ENCODE measurements around the gene C7orf33. TPM values are rescaled to one million over a fixed set of nuclear protein-coding genes. Genes with fewer than 3 reads are reported as not detected.
A peak's percentile ranks its signal among the peaks of the same experiment; 100 is the strongest.
"Not testable (repeated sequence)": the region's sequence is repeated elsewhere in the genome, so short reads cannot be mapped to it uniquely, and the experiment has no call there.

The C7orf33 gene
- total and polyA plus RNA-seq, 7 experiments from 2014 or later: not detected

- intact Hi-C loops (cut with micrococcal nuclease): not testable (repeated sequence)
- peak in 2 of 9 donors; percentile 0 to 7 for DNase-seq
- peak overlapping the region in 7 of 10 donors; percentile 15 to 71 (median 61) for H3K4me3 Mint-ChIP-seq
Observed at GRCh38 chr7:148564275-148564951, 26.2 kb upstream of the C7orf33 start.

GRCh38 chr7:148566736-148567135 lies 23.8 kb upstream of the C7orf33 start:
- no peak overlapping the region for H3K27ac Mint-ChIP-seq
- no peaks in the 10 kb centered on the region for H3K9me3 ChIP-seq (ENCODE audit: control insufficient read depth in 2 of 3, low read length in 3 of 3)
- peaks cover 6 to 9% of the 10 kb centered on the region in 2 donors for H3K4me1 ChIP-seq (ENCODE audit: control insufficient read depth in 2 of 2, insufficient read depth in 2 of 2, low read length in 2 of 2)
- ChIA-PET POLR2A (no interaction called here), CTCF (interaction anchor here (1.4 kb wide), 1 partner anchor 8 kb away, joined by 3 read pairs; no protein-coding TSS in a partner anchor)
- no peak overlapping the region for H3K4me3 ChIP-seq (ENCODE audit: low read length)
- no peak overlapping the region for H3K4me3 Mint-ChIP-seq
- no peaks in the 10 kb centered on the region for H3K27me3 ChIP-seq (ENCODE audit: control insufficient read depth in 2 of 2, insufficient read depth in 2 of 2, low read length in 2 of 2)
- H3K27me3 Mint-ChIP-seq: peaks cover 0 to 10% (median 0%) of the 10 kb centered on the region in 5 donors
- H3K36me3 ChIP-seq (ENCODE audit: control insufficient read depth in 2 of 3, insufficient read depth in 3 of 3, low read length in 3 of 3): no peaks in the 10 kb centered on the region
- H3K36me3 Mint-ChIP-seq: peaks cover 0 to 7% (median 0%) of the 10 kb centered on the region in 5 donors
- peaks cover 0 to 30% (median 15%) of the 10 kb centered on the region in 7 donors for H3K4me1 Mint-ChIP-seq
- DNase-seq (no peak), ATAC-seq (no peak)
- peaks cover 0 to 8% (median 0%) of the 10 kb centered on the region in 11 donors for H3K9me3 Mint-ChIP-seq
- H3K27ac ChIP-seq (ENCODE audit: low read depth, low read length): no peak overlapping the region
- intact Hi-C loops (cut with micrococcal nuclease): no loop called here

More at GRCh38 chr7:148564275-148564951, 26.2 kb upstream of the C7orf33 start:
- not testable (repeated sequence) for ATAC-seq; H3K27ac ChIP-seq (ENCODE audit: low read depth, low read length); H3K27me3 ChIP-seq (ENCODE audit: control insufficient read depth in 2 of 2, insufficient read depth in 2 of 2, low read length in 2 of 2); H3K4me1 ChIP-seq (ENCODE audit: control insufficient read depth in 2 of 2, insufficient read depth in 2 of 2, low read length in 2 of 2); H3K36me3 ChIP-seq (ENCODE audit: control insufficient read depth in 2 of 3, insufficient read depth in 3 of 3, low read length in 3 of 3); H3K9me3 ChIP-seq (ENCODE audit: control insufficient read depth in 2 of 3, low read length in 3 of 3)
- peak overlapping the region; percentile 16 for H3K4me3 ChIP-seq (ENCODE audit: low read length)
- H3K27me3 Mint-ChIP-seq: peaks cover 0 to 18% (median 12%) of the 10 kb centered on the region in 5 donors
- ChIA-PET POLR2A (interaction anchor here (0.6 kb wide), 1 partner anchor 416 kb away, joined by 4 read pairs; no protein-coding TSS in a partner anchor), CTCF (interaction anchor here (0.8 to 2.0 kb wide), 3 partner anchors 10 to 403 kb away, joined by 3 to 10 read pairs (median 3); no protein-coding TSS in a partner anchor)
- peak overlapping the region in 7 of 9 donors; percentile 12 to 86 (median 58) for H3K27ac Mint-ChIP-seq
- peaks cover 0 to 12% (median 0%) of the 10 kb centered on the region in 5 donors for H3K36me3 Mint-ChIP-seq
- peaks cover 0 to 14% (median 0%) of the 10 kb centered on the region in 11 donors for H3K9me3 Mint-ChIP-seq
- peaks cover 0 to 24% (median 15%) of the 10 kb centered on the region in 7 donors for H3K4me1 Mint-ChIP-seq

GRCh38 chr7:148567524-148567923 lies 23.0 kb upstream of the C7orf33 start:
- ATAC-seq (no peak), DNase-seq (no peak)
- no peak overlapping the region for H3K27ac ChIP-seq (ENCODE audit: low read depth, low read length)
- Mint-ChIP-seq H3K4me1 (peaks cover 0 to 30% (median 15%) of the 10 kb centered on the region in 7 donors), H3K36me3 (peaks cover 0 to 7% (median 0%) of the 10 kb centered on the region in 5 donors), H3K4me3 (no peak overlapping the region), H3K27me3 (peaks cover 0 to 10% (median 0%) of the 10 kb centered on the region in 5 donors), H3K27ac (no peak overlapping the region), H3K9me3 (peaks cover 0 to 4% (median 0%) of the 10 kb centered on the region in 11 donors)
- no peaks in the 10 kb centered on the region for H3K36me3 ChIP-seq (ENCODE audit: control insufficient read depth in 2 of 3, insufficient read depth in 3 of 3, low read length in 3 of 3)
- ChIA-PET POLR2A (no interaction called here), CTCF (interaction anchor here (0.7 kb wide), 1 partner anchor 11 kb away, joined by 4 read pairs; no protein-coding TSS in a partner anchor)
- no peaks in the 10 kb centered on the region for H3K27me3 ChIP-seq (ENCODE audit: control insufficient read depth in 2 of 2, insufficient read depth in 2 of 2, low read length in 2 of 2)
- H3K9me3 ChIP-seq (ENCODE audit: control insufficient read depth in 2 of 3, low read length in 3 of 3): no peaks in the 10 kb centered on the region
- intact Hi-C loops (cut with micrococcal nuclease): no loop called here
- peaks cover 6 to 9% of the 10 kb centered on the region in 2 donors for H3K4me1 ChIP-seq (ENCODE audit: control insufficient read depth in 2 of 2, insufficient read depth in 2 of 2, low read length in 2 of 2)
- no peak overlapping the region for H3K4me3 ChIP-seq (ENCODE audit: low read length)

- POLR2A ChIA-PET: no interaction called here
Observed at GRCh38 chr7:148570510-148570909, 20.1 kb upstream of the C7orf33 start.

GRCh38 chr7:148570973-148571372 lies 19.6 kb upstream of the C7orf33 start:
- Mint-ChIP-seq H3K27me3 (peaks cover 0 to 24% (median 0%) of the 10 kb centered on the region in 5 donors), H3K4me1 (peaks cover 0 to 16% (median 4%) of the 10 kb centered on the region in 7 donors)
- H3K27me3 ChIP-seq (ENCODE audit: control insufficient read depth in 2 of 2, insufficient read depth in 2 of 2, low read length in 2 of 2); H3K9me3 ChIP-seq (ENCODE audit: control insufficient read depth in 2 of 3, low read length in 3 of 3); H3K4me1 ChIP-seq (ENCODE audit: control insufficient read depth in 2 of 2, insufficient read depth in 2 of 2, low read length in 2 of 2); POLR2A ChIA-PET; H3K27ac ChIP-seq (ENCODE audit: low read depth, low read length); H3K27ac Mint-ChIP-seq; H3K4me3 ChIP-seq (ENCODE audit: low read length); DNase-seq; H3K36me3 Mint-ChIP-seq; H3K4me3 Mint-ChIP-seq; H3K9me3 Mint-ChIP-seq; ATAC-seq; H3K36me3 ChIP-seq (ENCODE audit: control insufficient read depth in 2 of 3, insufficient read depth in 3 of 3, low read length in 3 of 3): not testable (repeated sequence)
- intact Hi-C loops (cut with micrococcal nuclease): loop anchor here in 1 of 2 donors (10.0 kb wide), 1 partner anchor 204 kb away; no protein-coding TSS in a partner anchor
- CTCF ChIA-PET: interaction anchor here (0.9 to 1.1 kb wide), 2 partner anchors 28 to 209 kb away, joined by 3 to 4 read pairs; no protein-coding TSS in a partner anchor

More at GRCh38 chr7:148570510-148570909, 20.1 kb upstream of the C7orf33 start:
- no peak overlapping the region for H3K4me3 Mint-ChIP-seq
- no peak overlapping the region for H3K4me3 ChIP-seq (ENCODE audit: low read length)
- no peak overlapping the region for H3K27ac Mint-ChIP-seq
- H3K27me3 ChIP-seq (ENCODE audit: control insufficient read depth in 2 of 2, insufficient read depth in 2 of 2, low read length in 2 of 2): no peaks in the 10 kb centered on the region
- peaks cover 0 to 13% (median under 1%) of the 10 kb centered on the region in 7 donors for H3K4me1 Mint-ChIP-seq
- peaks cover 0 to 24% (median 0%) of the 10 kb centered on the region in 5 donors for H3K27me3 Mint-ChIP-seq
- peaks cover 0 to 4% (median 0%) of the 10 kb centered on the region in 11 donors for H3K9me3 Mint-ChIP-seq
- no peaks in the 10 kb centered on the region for H3K36me3 ChIP-seq (ENCODE audit: control insufficient read depth in 2 of 3, insufficient read depth in 3 of 3, low read length in 3 of 3)
- no peaks in the 10 kb centered on the region for H3K36me3 Mint-ChIP-seq
- CTCF ChIA-PET: interaction anchor here (0.9 to 1.1 kb wide), 2 partner anchors 27 to 210 kb away, joined by 3 to 4 read pairs; no protein-coding TSS in a partner anchor
- DNase-seq (no peak), ATAC-seq (no peak)
- peaks cover 0 to under 1% of the 10 kb centered on the region in 2 donors for H3K4me1 ChIP-seq (ENCODE audit: control insufficient read depth in 2 of 2, insufficient read depth in 2 of 2, low read length in 2 of 2)
- intact Hi-C loops (cut with micrococcal nuclease): loop anchor here in 1 of 2 donors (10.0 kb wide), 1 partner anchor 204 kb away; no protein-coding TSS in a partner anchor
- no peaks in the 10 kb centered on the region for H3K9me3 ChIP-seq (ENCODE audit: control insufficient read depth in 2 of 3, low read length in 3 of 3)
- H3K27ac ChIP-seq (ENCODE audit: low read depth, low read length): no peak overlapping the region

GRCh38 chr7:148571381-148571780 lies 19.2 kb upstream of the C7orf33 start:
- intact Hi-C loops (cut with micrococcal nuclease): loop anchor here in 1 of 2 donors (10.0 kb wide), 1 partner anchor 203 kb away; no protein-coding TSS in a partner anchor
- DNase-seq (no peak), ATAC-seq (no peak)
- Histone ChIP-seq H3K27me3 (ENCODE audit: control insufficient read depth in 2 of 2, insufficient read depth in 2 of 2, low read length in 2 of 2) (no peaks in the 10 kb centered on the region), H3K36me3 (ENCODE audit: control insufficient read depth in 2 of 3, insufficient read depth in 3 of 3, low read length in 3 of 3) (no peaks in the 10 kb centered on the region), H3K4me3 (ENCODE audit: low read length) (no peak overlapping the region), H3K9me3 (ENCODE audit: control insufficient read depth in 2 of 3, low read length in 3 of 3) (no peaks in the 10 kb centered on the region), H3K27ac (ENCODE audit: low read depth, low read length) (no peak overlapping the region), H3K4me1 (ENCODE audit: control insufficient read depth in 2 of 2, insufficient read depth in 2 of 2, low read length in 2 of 2) (peaks cover 0 to 4% of the 10 kb centered on the region in 2 donors)
- CTCF ChIA-PET: interaction anchor here (0.9 to 1.1 kb wide), 3 partner anchors 28 to 395 kb away, joined by 3 to 4 read pairs (median 3); no protein-coding TSS in a partner anchor
- Mint-ChIP-seq H3K27me3 (peaks cover 0 to 21% (median 0%) of the 10 kb centered on the region in 5 donors), H3K9me3 (peaks cover 0 to 4% (median 0%) of the 10 kb centered on the region in 11 donors), H3K4me1 (peaks cover 0 to 16% (median 4%) of the 10 kb centered on the region in 7 donors), H3K4me3 (no peak overlapping the region), H3K27ac (no peak overlapping the region), H3K36me3 (no peaks in the 10 kb centered on the region)
- POLR2A ChIA-PET: no interaction called here
